Hematopoietic multipotent progenitor cell (in vitro differentiated cells): ENCODE data around the gene ZNF516. TPM values are rescaled to one million over a fixed set of nuclear protein-coding genes. Genes with fewer than 3 reads are reported as not detected.

Source experiments
- DNase-seq, 3 donors: peaks; one replicate each; pipeline ENCODE4 v3.0.0-alpha.2; 2011 to 2015; ENCODE audit warnings: low read depth in 2 of 3, low spot score in 2 of 3
- total RNA-seq: library from RNA; depleted of rRNA; stranded (reverse); fragments of >200 nt; gene quantifications from one replicate; pipeline ENCODE4 v1.2.3, GENCODE V29; 2012

Gene ZNF516
- total RNA-seq, 1 donor, result 20.2 TPM

- no peak for DNase-seq
Measured at GRCh38 chr18:76514573-76514972, 19.5 kb upstream of the ZNF516 start.

GRCh38 chr18:76507830-76508385, 12.9 kb upstream of the ZNF516 start:
- no peak for DNase-seq

- no peak for DNase-seq
Measured at GRCh38 chr18:76506974-76507764, 12.1 kb upstream of the ZNF516 start.

- no peak for DNase-seq
Measured at GRCh38 chr18:76506395-76506794, 11.4 kb upstream of the ZNF516 start.

- DNase-seq, result no peak
Measured at GRCh38 chr18:76505614-76506013, 10.6 kb upstream of the ZNF516 start.

- no peak for DNase-seq
Measured at GRCh38 chr18:76504749-76505148, 9.7 kb upstream of the ZNF516 start.

GRCh38 chr18:76503649-76504386, 8.8 kb upstream of the ZNF516 start:
- DNase-seq, result no peak

- DNase-seq, result no peak
Measured at GRCh38 chr18:76502551-76502950, 7.5 kb upstream of the ZNF516 start.

GRCh38 chr18:76499637-76500340, 4.7 kb upstream of the ZNF516 start:
- no peak for DNase-seq

- no peak for DNase-seq
Measured at GRCh38 chr18:76499021-76499420, 4.0 kb upstream of the ZNF516 start.

GRCh38 chr18:76498064-76498463, 3.0 kb upstream of the ZNF516 start:
- no peak for DNase-seq

- DNase-seq, result no peak
Measured at GRCh38 chr18:76497021-76497420, 2.0 kb upstream of the ZNF516 start.

GRCh38 chr18:76496194-76496890, 1.3 kb upstream of the ZNF516 start:
- peak in 2 of 3 donors; percentile 69 to 71 for DNase-seq

- DNase-seq, result peak in 1 of 3 donors; percentile 47
Measured at GRCh38 chr18:76495435-76496193, 572 bp upstream of the ZNF516 start.

- peak in 1 of 3 donors; percentile 53 for DNase-seq
Measured at GRCh38 chr18:76494231-76495005, 624 bp downstream of the ZNF516 start.

GRCh38 chr18:76493213-76494161, 1.6 kb downstream of the ZNF516 start:
- DNase-seq, result peak in 1 of 3 donors; percentile 42

- DNase-seq, result peak; percentile 88 to 100 (median 99)
Measured at GRCh38 chr18:76492669-76493212, 2.3 kb downstream of the ZNF516 start.
